ENCODE measurements around the gene AQR.
"Not testable (repeated sequence)": the region's sequence is repeated elsewhere in the genome, so short reads cannot be mapped to it uniquely, and the experiment has no call there.

The AQR gene

DNA sequence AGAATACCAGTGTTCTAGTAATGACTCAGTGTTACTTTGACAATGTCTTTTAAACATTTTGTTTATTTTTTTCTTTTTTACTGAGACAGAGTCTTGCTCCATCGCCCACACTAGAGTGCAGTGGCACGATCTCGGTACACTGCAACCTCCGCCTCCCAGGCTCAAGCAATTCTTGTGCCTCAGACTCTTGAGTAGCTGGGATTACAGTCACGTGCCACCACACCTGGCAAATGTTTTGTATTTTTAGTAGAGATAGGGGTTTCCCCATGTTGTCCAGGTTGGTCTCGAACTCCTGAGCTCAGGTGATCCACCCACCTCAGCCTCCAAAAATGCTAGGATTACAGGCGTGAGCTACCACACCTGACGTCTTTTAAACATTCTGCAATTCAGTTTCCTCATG lies 15.7 kb downstream of the AQR start:
- DNase-seq (ENCODE audit: low read depth in 3 of 3), result no peak

DNA sequence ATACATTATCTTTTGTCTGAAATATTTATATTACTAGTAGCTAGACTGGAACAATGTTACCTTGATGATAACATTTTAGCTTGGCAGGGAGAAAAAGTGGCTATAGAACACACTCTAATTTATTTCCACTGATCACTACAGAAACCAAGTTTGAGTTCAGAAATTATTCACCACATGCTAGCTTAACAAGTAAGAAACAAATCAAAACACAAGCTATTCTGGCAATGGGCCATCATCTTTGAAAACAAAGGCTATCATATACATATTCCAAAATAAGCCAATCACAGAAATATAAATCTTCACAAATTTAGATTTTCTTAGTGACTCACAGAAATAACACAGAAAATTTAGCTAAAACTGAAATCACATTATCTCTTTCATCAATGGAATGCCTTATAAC lies 17.1 kb downstream of the AQR start:
- no peak for DNase-seq (ENCODE audit: low read depth in 3 of 3)

GRCh38 chr15:34951993-34952392 lies 17.5 kb downstream of the AQR start:
- no peak for DNase-seq (ENCODE audit: low read depth in 3 of 3)

GRCh38 chr15:34944936-34945335 lies 24.6 kb downstream of the AQR start:
- DNase-seq (ENCODE audit: low read depth in 3 of 3), result no peak

- no peak for DNase-seq (ENCODE audit: low read depth in 3 of 3)
Observed at GRCh38 chr15:34943711-34944110, 25.8 kb downstream of the AQR start.

- not testable (repeated sequence) for DNase-seq (ENCODE audit: low read depth in 3 of 3)
Observed at GRCh38 chr15:34943264-34943663, 26.3 kb downstream of the AQR start.

GRCh38 chr15:34942363-34942762 lies 27.2 kb downstream of the AQR start:
- no peak for DNase-seq (ENCODE audit: low read depth in 3 of 3)

- no peak for DNase-seq (ENCODE audit: low read depth in 3 of 3)
Observed at GRCh38 chr15:34941831-34942230, 27.7 kb downstream of the AQR start.

DNA sequence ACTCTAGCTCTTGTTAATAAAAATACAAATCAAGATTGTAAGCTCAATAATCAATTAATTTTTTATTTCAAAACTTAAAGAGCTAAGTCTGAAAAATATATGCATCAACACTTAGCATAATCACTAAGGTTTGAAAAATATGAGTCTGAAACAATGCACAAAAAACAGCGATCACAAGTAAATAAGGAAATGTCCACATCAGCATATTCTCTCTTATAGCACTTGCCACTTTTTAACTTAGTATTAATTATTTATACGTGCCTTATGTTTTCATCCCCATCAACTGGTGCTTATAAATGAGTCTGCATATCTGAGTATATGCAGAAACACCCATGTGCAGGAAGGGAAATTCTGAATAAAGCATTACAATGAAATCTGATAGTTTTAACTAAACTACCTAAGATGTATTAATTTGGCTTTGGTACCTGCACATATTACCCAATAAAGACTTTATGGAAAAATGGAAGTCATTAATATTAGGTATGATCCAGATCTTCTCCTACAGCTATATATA lies 28.3 kb downstream of the AQR start:
- no peak for DNase-seq (ENCODE audit: low read depth in 3 of 3)

- DNase-seq (ENCODE audit: low read depth in 3 of 3), result no peak
Observed at GRCh38 chr15:34933432-34933975, 36.0 kb downstream of the AQR start.

GRCh38 chr15:34928349-34928748 lies 41.2 kb downstream of the AQR start:
- DNase-seq (ENCODE audit: low read depth in 3 of 3), result not testable (repeated sequence)

DNA sequence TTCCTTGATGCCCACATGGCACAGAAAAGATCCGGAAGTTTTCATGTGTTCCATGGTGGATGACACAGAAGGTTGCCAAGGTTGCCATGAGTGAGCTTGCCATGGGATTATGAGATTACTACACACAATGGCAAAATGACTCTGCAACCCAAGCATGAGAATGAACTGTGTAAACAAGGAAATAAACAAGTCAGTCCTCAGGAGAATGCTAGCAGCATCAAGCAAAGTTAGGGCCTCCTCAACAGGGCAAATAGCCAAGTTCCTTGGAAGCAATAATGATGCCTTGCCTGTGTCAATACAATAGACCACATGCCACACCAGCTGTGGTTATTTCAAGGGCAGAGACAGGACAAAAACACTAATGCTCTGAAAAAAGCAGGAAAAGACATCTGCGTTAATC lies 41.8 kb downstream of the AQR start:
- no peak for DNase-seq (ENCODE audit: low read depth in 3 of 3)

DNA sequence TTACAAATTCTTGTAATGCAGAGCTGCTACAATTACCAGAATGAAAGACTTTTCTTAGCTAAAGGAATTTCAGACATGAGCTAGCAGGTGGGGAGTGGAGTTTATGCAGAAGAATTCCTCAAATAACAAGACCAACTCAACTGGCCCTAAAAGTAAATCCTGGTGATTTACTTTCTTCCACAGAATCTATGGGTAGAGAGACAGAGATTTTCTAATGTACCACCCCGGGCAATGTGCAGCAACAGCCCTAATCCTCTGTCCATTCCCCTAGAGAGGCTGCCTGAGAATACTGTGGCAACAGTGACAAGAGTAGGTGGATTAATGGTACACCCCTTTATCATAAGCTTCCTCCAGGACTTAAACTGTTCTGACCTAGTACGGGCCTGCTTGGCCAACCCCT lies 55.2 kb downstream of the AQR start:
- DNase-seq (ENCODE audit: low read depth in 3 of 3), result no peak

DNA sequence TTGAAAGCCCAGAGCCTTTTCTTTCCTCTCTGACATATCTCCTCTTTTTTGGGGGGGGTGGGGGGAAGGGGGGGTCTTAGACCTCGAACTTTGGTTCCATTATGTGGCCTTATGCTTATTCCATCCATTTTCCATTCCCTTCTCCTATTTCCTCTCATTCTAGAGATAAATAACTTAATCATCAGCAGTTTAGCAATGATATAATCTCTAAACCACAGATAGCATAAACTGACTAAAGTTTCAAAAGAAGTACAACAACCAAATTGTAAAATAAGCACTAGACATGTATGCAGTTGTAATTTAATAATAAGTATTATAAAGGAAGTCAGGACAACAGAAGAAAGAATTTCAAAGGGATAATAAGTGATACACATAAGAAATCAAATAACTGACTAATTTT lies 64.5 kb downstream of the AQR start:
- no peak for DNase-seq (ENCODE audit: low read depth in 3 of 3)

GRCh38 chr15:34904527-34904926 lies 65.0 kb downstream of the AQR start:
- no peak for DNase-seq (ENCODE audit: low read depth in 3 of 3)

DNA sequence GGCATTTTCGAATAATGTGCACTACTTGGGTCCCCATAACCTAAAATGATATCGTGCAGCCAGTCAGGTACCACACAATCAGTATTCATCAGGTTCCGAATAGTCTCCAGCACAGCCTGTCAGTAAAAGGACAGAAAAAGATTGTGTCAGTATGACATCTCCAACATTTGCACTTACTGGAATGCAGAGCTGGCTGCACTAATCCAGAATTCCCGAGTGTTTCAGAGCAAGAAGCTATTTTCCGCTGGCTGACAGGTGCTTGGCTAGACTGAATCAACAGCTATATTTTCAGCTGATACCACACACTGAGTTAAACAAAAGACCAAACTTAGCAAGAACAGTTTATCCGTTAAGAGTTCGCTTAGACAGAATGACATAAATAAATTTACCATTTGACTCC lies 68.8 kb downstream of the AQR start:
- no peak for DNase-seq (ENCODE audit: low read depth in 3 of 3)

- no peak for DNase-seq (ENCODE audit: low read depth in 3 of 3)
Observed at GRCh38 chr15:34896183-34896582, 73.4 kb downstream of the AQR start.

GRCh38 chr15:34893967-34894366 lies 75.6 kb downstream of the AQR start:
- DNase-seq (ENCODE audit: low read depth in 3 of 3), result no peak

DNA sequence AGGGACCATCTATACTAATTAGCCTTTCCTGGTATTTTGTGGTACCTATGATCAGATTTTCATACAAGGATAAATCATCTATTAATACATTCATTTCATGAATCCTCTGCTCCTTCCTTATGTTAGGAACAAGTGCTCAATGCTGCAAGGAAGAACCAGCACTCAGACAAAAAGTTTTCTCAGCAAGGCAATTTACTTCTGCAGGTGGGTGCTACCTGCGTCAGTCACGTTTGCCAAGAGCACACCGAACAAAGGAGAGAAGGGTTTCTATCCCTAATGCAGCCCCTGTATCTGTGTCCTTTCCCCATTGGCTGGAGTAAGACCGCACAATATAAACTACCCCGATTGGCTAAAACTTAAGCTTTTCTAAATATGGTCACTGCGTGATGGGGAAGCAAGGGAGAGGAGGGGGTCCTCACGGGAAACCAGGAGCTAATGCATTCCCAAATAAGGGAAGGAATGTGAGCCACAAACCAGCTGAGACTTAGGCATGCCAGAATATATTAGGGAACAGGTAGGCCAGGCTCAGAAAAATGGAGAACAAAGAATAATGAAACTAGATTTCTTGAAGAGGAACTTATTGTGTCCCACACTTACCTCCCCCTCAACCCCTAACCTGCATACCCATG lies 76.5 kb downstream of the AQR start:
- DNase-seq (ENCODE audit: low read depth in 3 of 3), result no peak

- DNase-seq (ENCODE audit: low read depth in 3 of 3), result no peak
Observed at GRCh38 chr15:34890424-34890823, 79.1 kb downstream of the AQR start.

GRCh38 chr15:34889476-34889875 lies 80.1 kb downstream of the AQR start:
- no peak for DNase-seq (ENCODE audit: low read depth in 3 of 3)

DNA sequence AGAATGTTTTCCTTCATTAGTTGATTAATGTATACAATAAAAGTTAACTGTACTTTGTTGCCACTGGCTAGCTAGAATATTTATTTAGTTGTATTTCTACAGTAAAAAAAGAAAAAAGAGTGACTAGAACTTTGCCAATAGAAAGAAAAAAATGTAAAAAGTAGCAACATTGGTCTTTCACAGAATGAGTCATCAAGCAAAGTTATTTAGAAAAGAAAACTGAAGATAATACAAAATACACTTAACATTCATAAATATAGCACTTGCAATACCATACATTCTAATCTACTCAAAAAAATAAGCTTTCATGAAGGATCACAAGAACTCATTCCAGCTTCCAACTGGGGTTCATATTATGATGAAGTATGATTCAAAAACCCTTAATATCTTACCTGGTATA lies 83.4 kb downstream of the AQR start:
- no peak for DNase-seq (ENCODE audit: low read depth in 3 of 3)

DNA sequence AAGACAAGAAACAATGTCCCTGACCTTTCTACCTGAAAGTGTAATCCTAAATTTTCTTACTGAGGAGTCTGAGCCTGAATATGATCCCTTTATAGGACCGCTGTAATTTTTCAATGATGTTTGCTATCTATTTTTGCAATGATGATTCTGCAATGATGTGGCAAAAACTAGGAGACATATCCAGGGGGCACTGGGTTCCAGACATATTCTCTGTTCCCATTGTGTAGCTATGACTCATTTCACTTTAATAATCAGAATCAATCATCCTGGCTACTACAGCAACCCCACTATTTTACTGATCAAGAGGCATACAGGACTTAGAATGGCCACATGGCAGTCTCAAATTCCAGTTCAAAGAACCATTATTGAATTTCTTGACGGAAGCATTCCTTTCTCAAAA lies 85.9 kb downstream of the AQR start:
- no peak for DNase-seq (ENCODE audit: low read depth in 3 of 3)

DNA sequence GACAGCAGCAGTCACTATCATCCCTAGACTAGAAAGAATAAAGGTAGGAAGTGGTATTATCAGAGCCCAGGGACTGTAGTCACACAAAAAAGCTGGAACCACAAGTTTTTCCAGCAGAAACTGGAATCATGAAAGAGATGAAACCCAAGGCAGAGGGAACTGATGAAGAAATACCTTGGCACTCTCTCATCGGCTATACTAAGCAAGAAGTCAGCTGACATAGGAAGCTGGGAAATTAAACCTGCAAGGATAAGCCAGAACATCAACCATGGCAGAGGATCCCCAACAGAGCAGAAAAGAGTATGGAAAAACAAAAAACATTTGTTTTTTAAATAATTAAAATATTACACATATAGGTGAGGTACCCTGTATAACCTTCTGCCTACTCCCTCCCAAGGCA lies 86.5 kb downstream of the AQR start:
- no peak for DNase-seq (ENCODE audit: low read depth in 3 of 3)
